Measurements from ENCODE around the gene EMC8. TPM values are rescaled to one million over a fixed set of nuclear protein-coding genes. Genes with fewer than 3 reads are reported as not detected.

The EMC8 gene
- total and polyA plus RNA-seq, 2 donors (not counting 1 experiment from before 2014, with no cell fraction given), result 22.1 to 33.1 TPM

- Histone ChIP-seq H3K4me1 (ENCODE audit: control insufficient read depth in 2 of 2, insufficient read depth in 2 of 2, low read length in 2 of 2) (peaks cover 81 to 94% of the 10 kb centered on the region in 2 donors), H2AFZ (ENCODE audit: insufficient read depth, low read depth, low read length, poor library complexity, severe bottlenecking) (peak overlapping the region; percentile 54), H3K4me3 (ENCODE audit: control extremely low read depth in 1 of 5, extremely low read depth in 1 of 5, insufficient read depth in 1 of 5, low read depth in 2 of 5, low read length in 4 of 5) (peak overlapping the region in 4 of 5 experiments; percentile 43 to 76 (median 62)), H4K20me1 (ENCODE audit: control insufficient read depth, insufficient read depth, low read length, poor library complexity, severe bottlenecking) (peaks cover 24% of the 10 kb centered on the region), H3K27ac (ENCODE audit: low read length in 2 of 2) (peak overlapping the region; percentile 27 to 37), H3K79me2 (ENCODE audit: control insufficient read depth, insufficient read depth, low read length) (peaks cover 27% of the 10 kb centered on the region), H3K36me3 (replicated peaks in 1 of 2; ENCODE audit: control extremely low read depth in 1 of 2, control insufficient read depth in 1 of 2, extremely low read depth in 1 of 2, insufficient read depth in 2 of 2, low read length in 1 of 2) (peaks cover 0 to 3% of the 10 kb centered on the region in 2 experiments), H3K4me2 (replicated peaks; ENCODE audit: low read depth, low read length, poor library complexity, severe bottlenecking) (peak overlapping the region; percentile 92), H3K9me3 (ENCODE audit: control extremely low read depth in 1 of 3, control insufficient read depth in 2 of 3, insufficient read depth in 1 of 3, low read length in 2 of 3) (peaks cover 0 to under 1% (median 0%) of the 10 kb centered on the region in 3 donors), H3K27me3 (replicated peaks in 1 of 4; ENCODE audit: control extremely low read depth in 1 of 4, control insufficient read depth in 3 of 4, insufficient read depth in 4 of 4, low read length in 3 of 4) (no peaks in the 10 kb centered on the region), H3K9ac (ENCODE audit: low read length) (peak overlapping the region; percentile 78)
- ChIA-PET POLR2A (interaction anchor here (0.7 to 4.0 kb wide), 4 partner anchors 9 to 48 kb away, joined by 7 to 24 read pairs (median 16); no protein-coding TSS in a partner anchor), CTCF (interaction anchor here (0.8 to 3.4 kb wide), 10 partner anchors 10 to 264 kb away, joined by 3 to 11 read pairs (median 4); no protein-coding TSS in a partner anchor)
- H3K9me3 Mint-ChIP-seq (ENCODE audit: insufficient read depth), result no peaks in the 10 kb centered on the region
- no peak for TF ChIP-seq EZH2 (IDR thresholded peaks at IDR 0.05; ENCODE audit: borderline replicate concordance, insufficient read depth, low read depth, low read length, poor library complexity, severe bottlenecking)
- no peak for TF ChIP-seq CTCF (IDR thresholded peaks at IDR 0.05)
- H3K27ac Mint-ChIP-seq, result peak overlapping the region; percentile 100
- intact Hi-C loops (cut with micrococcal nuclease), result loop anchor here (1.0 to 2.0 kb wide), 3 partner anchors 17 to 139 kb away; partner anchors contain the start of genes COX4I1, EMC8 and GSE1
- WGBS (ENCODE audit: insufficient coverage), result 28% methylated on average over 12 of the region's 15 CpGs
- H3K27me3 Mint-ChIP-seq, result no peaks in the 10 kb centered on the region
- DNase-seq, result peak; percentile 50
- peak overlapping the region; percentile 79 for H3K4me3 Mint-ChIP-seq
- ATAC-seq (ENCODE audit: low read depth), result no peak
- peaks cover 73% of the 10 kb centered on the region for H3K4me1 Mint-ChIP-seq
Measured at GRCh38 chr16:85751698-85752501, 47.4 kb downstream of the EMC8 start.
